Epithelial cell of esophagus (primary cell): ENCODE measurements around the gene SLC15A1.
A peak's percentile ranks its signal among the peaks of the same experiment; 100 is the strongest.

Experiments used
- DNase-seq: peaks from one replicate; pipeline ENCODE4 v3.0.0; 2010; ENCODE audit warnings: low read depth
- H3K4me3 ChIP-seq: 2 replicates; pipeline ENCODE4 v1.5.1; 2011; ENCODE audit warnings: mild to moderate bottlenecking, low read length, control low read depth
- CTCF ChIP-seq: IDR thresholded peaks from 2 replicates; pipeline ENCODE4 v1.5.1; 2011; ENCODE audit warnings: low read depth, mild to moderate bottlenecking, low read length, control low read depth, inconsistent platforms; ENCODE audit not compliant: insufficient read depth; ENCODE audit errors: missing control alignments

Gene SLC15A1

GRCh38 chr13:98668155-98668554, 84.3 kb downstream of the SLC15A1 start:
- no peak for TF ChIP-seq CTCF
- no peak overlapping the region for H3K4me3 ChIP-seq
- DNase-seq: no peak

GRCh38 chr13:98665638-98665995, 86.9 kb downstream of the SLC15A1 start:
- no peak overlapping the region for H3K4me3 ChIP-seq
- no peak for DNase-seq
- no peak for TF ChIP-seq CTCF

GRCh38 chr13:98664924-98665637, 87.4 kb downstream of the SLC15A1 start:
- H3K4me3 ChIP-seq: no peak overlapping the region
- DNase-seq: no peak
- no peak for TF ChIP-seq CTCF

- DNase-seq: no peak
- no peak for TF ChIP-seq CTCF
These were observed 88.0 kb downstream of the SLC15A1 start for GRCh38 chr13:98664510-98664909.

GRCh38 chr13:98664047-98664446, 88.4 kb downstream of the SLC15A1 start:
- peak; percentile 97 for DNase-seq
- no peak overlapping the region for H3K4me3 ChIP-seq
- TF ChIP-seq CTCF: no peak

More at GRCh38 chr13:98664510-98664909, 88.0 kb downstream of the SLC15A1 start:
- H3K4me3 ChIP-seq: no peak overlapping the region

- H3K4me3 ChIP-seq: no peak overlapping the region
- DNase-seq: peak; percentile 67
- no peak for TF ChIP-seq CTCF
These were observed 94.3 kb downstream of the SLC15A1 start for GRCh38 chr13:98658131-98658530.

- H3K4me3 ChIP-seq: no peak overlapping the region
- TF ChIP-seq CTCF: no peak
- no peak for DNase-seq
These were observed 94.9 kb downstream of the SLC15A1 start for GRCh38 chr13:98657506-98658085.
